NOMO-1 (cell line): Measurements from ENCODE around the gene OR8I2.
"Not testable (repeated sequence)": the region's sequence is repeated elsewhere in the genome, so short reads cannot be mapped to it uniquely, and the experiment has no call there.

Experiments
- DNase-seq, 2 experiments: peaks; one replicate each; lab custom pipeline; 2025; ENCODE audit not compliant: unreplicated experiment in 2 of 2; lab: John Stamatoyannopoulos, UW

The OR8I2 gene

GRCh38 chr11:56093008-56093407, at the start of gene OR8I2:
Gene OR8I2, plus strand, starts transcription at chr11:56093308. Its CDS starts 0 bp downstream, at chr11:56093308.
- DNase-seq, result no peak

- DNase-seq, result no peak
Observed at GRCh38 chr11:56045538-56045937, 47.6 kb upstream of the OR8I2 start.

GRCh38 chr11:56048480-56048879, 44.6 kb upstream of the OR8I2 start:
- no peak for DNase-seq

- DNase-seq, result no peak
Observed at GRCh38 chr11:56049487-56049886, 43.6 kb upstream of the OR8I2 start.

DNA sequence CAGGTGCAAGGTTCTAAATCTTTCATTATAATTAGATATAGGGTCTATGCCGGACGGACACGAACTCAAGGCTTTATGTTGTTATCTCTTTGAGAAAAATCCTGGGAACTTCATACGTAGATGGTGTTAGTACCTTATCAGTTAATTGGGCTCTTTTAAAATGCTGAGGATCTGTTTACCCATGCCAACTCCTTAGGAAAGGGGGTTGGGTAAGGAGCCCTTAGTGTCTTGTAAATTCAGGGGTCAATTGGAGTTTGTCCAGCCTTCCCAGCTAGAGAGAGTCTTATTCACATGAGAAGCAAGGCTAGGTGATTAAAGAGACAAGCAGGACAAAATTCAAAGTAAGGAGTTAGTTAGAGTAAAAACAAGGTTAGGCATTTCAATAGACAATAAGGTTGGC, 36.7 kb upstream of the OR8I2 start:
- DNase-seq, result not testable (repeated sequence)

GRCh38 chr11:56057661-56058237, 35.4 kb upstream of the OR8I2 start:
- DNase-seq, result not testable (repeated sequence)

GRCh38 chr11:56058260-56058780, 34.8 kb upstream of the OR8I2 start:
- not testable (repeated sequence) for DNase-seq

DNA sequence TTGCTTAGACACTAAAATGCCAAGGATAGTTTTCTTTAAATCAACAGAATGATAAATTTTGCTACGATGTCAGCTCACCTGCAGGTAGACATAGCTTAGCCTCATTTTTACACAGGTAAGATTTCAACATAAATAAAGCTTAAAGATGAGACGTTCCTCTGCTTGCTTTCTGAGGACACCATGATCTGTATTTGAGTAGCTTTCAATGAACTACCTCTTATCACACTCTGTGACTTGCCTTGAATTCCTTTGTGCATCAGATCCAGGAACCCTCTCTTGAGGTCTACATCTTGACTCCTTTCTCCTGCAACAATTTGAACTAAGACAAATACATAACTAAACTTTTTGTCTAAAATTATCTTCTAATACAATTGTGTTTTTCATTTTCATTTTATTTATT, 26.1 kb upstream of the OR8I2 start:
- DNase-seq, result no peak

DNA sequence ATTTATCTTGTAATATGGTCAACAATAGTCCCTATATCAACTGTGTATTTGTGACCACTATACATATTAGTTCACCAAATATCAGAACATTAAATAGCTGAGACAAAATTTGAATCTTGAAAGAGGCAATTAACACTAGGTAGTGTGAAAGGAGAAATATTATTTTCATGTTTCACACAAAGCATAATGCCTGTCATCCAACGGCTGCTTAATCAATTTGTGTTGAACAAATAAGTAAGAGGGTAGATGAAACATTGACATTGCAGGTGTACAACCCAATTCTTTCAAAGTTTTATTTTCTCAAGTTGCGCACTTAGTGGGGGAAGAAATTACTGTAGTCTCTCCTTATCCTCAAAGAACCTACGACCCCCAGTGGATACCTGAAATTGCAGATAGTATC, 3.4 kb upstream of the OR8I2 start:
- DNase-seq, result no peak

DNA sequence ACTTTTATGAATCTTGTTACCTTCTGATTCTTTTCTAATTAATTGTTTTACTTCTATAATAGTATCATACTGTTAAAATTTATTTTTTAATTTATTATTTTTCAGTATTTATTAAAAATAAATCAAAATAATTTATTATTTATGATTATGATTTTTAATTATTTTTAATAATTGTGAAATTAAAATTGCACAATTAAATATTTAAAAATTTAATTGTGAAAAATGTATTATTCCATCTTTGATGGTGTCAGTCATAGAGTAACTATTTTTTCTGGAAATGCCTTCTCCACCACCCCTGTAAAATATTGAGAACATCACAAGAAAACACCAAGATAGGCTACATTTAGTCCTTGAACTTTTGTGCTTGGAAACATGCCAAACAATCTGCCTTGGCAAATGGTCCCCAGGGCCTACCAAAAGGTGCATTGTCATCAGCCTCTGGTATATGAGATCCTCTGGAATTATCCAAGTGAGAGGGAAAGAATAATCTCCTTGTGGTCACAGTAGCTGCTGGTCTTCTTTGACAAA, 10.2 kb downstream of the OR8I2 start, which contains the start of gene OR8H2:
Gene OR8H2, plus strand, starts transcription at position 478 of the 528 bp plus-strand sequence. CDS start 1,356 bp downstream, outside the sequence.
- no peak for DNase-seq

DNA sequence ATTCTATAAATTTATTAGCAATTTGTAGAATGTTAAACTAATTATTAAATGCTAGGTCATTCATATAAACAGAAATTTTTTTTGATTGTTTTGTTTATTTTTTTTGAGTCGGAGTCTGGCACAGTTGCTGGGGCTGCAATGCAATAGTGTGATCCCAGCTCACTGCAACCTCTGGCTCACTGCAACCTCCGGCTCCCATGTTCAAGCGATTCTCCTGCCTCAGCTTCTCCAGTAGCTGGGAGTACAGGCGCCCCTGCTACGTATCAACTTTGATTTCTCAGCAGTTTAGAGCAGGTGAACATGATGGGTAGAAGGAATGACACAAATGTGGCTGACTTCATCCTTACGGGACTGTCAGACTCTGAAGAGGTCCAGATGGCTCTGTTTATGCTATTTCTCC, 29.0 kb downstream of the OR8I2 start, which contains the start of gene OR8H3:
Gene OR8H3, plus strand, starts transcription at position 301 of the 400 bp plus-strand sequence. Its CDS starts 0 bp downstream, at position 301.
- DNase-seq, result no peak

DNA sequence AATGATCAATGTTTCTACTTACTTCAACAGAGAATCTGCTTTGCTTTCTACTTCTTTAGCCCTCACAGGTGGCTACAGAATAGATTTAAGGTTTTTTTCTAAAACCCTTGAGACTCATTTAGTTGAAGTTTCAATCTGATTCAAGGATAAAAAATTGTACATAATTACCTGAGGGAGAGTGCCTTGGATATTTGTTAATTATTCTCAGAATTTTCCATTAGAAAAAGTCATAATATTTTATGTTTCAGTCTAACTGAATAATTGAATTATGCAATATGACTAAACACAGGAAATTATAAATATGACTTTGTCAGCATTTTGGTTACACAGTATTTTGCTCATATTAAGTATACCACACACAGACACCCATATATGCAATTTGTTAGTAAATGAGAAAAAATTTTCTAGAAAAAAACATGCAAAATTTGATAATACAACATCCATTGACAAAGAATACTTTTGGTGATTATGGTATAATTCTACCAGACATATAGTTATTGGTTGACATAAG, 47.1 kb downstream of the OR8I2 start, which contains the start of gene OR8J3:
Gene OR8J3, minus strand, starts transcription at position 51 of the 511 bp plus-strand sequence. CDS start 2,483 bp downstream, outside the sequence.
- DNase-seq, result no peak

DNA sequence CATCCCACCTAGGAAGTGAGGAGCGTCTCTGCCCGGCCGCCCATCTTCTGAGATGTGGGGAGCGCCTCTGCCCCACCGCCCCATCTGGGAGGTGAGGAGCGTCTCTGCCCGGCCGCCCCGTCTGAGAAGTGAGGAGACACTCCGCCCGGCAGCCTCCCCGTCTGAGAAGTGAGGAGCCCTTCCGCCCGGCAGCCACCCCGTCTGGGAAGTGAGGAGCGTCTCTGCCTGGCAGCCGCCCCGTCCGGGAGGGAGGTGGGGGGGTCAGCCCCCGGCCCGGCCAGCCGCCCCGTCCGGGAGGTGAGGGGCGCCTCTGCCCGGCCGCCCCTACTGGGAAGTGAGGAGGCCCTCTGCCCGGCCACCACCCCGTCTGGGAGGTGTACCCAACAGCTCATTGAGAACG, 50.6 kb downstream of the OR8I2 start:
- DNase-seq, result not testable (repeated sequence)
